ENCODE measurements around the gene ASPDH. TPM values are rescaled to one million over a fixed set of nuclear protein-coding genes. Genes with fewer than 3 reads are reported as not detected.

The ASPDH gene
- total RNA-seq, 2 donors from 2014 or later: not detected

GRCh38 chr19:50518091-50519005 lies 4.6 kb upstream of the ASPDH start:
- intact Hi-C loops (cut with DNase I, micrococcal nuclease): no loop called here
- DNase-seq (no peak), ATAC-seq (no peak)

DNA sequence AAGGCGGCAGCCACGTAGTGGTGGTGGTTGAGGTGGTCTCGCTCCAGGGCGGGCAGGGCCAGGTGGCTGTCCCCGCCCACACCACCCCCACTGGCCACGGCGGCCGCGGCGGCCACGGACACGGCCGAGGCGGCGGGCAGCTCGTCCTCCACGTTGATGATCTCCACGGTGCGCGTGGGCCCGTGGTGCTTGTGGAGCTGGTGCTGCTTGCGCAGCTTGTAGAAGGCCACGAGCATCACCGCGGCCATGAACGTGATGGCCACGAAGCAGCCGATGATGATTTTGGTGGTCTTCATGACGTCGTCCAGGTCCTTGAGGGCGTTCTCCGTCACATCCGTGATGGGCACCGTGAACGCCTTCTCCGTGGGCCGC lies 4.0 kb upstream of the ASPDH start:
- no peak for ATAC-seq
- DNase-seq: no peak
- intact Hi-C loops (cut with DNase I, micrococcal nuclease): no loop called here

GRCh38 chr19:50516964-50517703 lies 3.4 kb upstream of the ASPDH start:
- no peak for DNase-seq
- intact Hi-C loops (cut with DNase I, micrococcal nuclease): no loop called here
- no peak for ATAC-seq

DNA sequence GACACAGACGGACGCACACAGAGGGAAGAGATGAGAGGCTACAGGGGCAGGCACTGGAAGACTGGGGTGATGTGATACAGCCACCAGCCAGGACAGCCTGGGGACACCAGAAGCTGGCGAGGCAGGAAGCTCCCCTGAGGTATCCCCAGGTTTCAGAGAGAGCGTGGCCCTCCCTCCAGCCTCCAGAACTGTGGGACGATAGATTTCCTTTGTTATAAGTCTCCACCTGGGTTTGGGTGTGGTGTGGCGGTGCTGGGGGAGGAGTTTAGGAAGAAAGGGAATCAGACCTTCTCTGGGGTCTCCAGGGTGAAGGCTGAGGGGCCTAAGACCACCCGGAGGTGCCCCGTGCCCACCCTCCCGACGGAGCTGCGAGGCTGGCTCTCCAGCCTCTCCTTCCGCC lies 2.7 kb upstream of the ASPDH start:
- intact Hi-C loops (cut with DNase I, micrococcal nuclease): no loop called here
- DNase-seq (no peak), ATAC-seq (no peak)

- intact Hi-C loops (cut with DNase I, micrococcal nuclease): no loop called here
- DNase-seq: no peak
- ATAC-seq: no peak
These were observed 1.5 kb upstream of the ASPDH start for GRCh38 chr19:50515168-50515561.

DNA sequence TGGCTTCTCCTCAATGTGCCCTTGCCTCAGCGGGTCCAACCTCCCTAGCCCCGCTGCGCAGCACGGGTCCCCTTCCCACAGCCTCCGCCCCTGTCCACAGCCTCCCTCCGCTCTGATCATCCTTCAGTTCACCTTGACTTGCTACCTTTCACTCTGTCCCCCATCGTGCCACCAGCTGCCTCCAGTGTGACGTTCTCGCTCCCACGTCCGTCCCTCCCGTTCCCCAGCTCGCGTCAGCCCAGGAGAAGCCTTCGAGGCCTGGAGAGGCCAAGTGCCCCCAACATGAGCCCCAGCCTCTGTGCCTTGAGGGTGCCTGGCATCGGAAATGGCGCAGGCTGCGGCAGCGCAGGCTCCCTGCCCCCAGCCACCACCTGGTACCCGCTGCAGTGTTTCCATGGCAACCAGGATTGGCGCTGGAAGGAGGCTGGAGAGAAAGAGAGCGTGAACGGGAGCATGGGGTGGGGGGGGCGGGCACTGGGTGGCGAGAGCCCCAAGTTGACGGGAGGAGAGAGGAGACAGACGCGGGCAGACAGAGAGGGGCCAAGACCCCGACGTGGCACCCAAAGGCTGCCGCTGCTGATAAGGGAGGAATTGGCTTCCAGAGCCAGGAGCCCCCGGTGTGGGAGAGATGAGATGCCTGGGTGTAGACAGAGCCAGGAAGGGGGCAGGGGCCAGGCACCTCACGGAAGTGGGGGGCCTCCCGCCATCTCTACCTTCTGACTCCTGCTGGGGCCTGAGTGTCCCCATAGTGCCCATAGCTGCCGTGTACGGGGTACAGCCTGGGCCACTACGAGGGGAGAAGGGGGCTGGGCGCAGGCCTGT lies 844 bp upstream of the ASPDH start:
- intact Hi-C loops (cut with DNase I, micrococcal nuclease): no loop called here

GRCh38 chr19:50512999-50513745 lies 541 bp downstream of the ASPDH start:
- intact Hi-C loops (cut with DNase I, micrococcal nuclease): no loop called here
- no peak for DNase-seq
- ATAC-seq: no peak

More for the DNA sequence above, 844 bp upstream of the ASPDH start:
- DNase-seq: no peak
- ATAC-seq: no peak

DNA sequence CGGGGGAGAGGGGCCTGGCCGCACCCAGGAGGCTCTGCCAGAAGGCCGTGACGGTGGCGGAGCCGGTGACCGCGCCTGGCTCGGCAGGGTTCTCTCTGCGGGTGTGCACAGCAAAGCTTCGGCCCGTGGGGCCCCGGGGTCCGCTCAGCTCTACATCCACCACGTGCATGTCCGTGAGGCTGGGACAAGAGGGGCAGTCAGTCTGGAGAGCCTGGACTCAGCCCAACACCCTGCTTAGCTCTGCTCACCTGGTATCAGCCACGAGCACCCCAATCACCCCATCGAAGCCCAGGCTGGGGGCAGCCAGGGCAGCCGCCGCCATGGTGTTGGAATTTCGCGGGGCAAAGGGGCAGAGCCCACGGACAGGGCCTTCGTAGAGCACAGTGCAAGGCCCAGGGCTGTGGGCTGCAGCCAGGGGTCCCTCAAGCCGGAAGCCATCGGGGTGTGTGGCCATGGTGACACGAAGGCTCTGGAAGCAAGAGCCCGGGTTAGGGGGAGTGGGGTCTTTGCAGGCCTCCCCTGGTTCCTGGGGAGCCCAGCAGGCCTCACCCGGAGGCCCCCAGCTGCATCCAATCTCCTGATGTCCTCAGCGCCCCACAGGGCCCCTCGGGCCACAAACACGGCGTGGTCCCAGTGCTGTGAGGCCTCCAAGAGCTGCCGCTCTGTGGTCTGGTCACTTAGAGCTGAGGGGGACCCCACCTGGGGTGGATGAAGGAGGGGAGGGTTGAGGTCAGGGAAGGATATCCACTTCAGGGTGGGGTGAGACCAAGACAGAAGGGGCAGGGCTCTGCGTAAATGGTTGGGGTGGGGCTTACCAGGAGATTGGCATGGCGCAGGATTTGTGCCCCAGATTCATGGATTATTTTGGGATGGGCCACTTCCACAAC lies 1.4 kb downstream of the ASPDH start:
- intact Hi-C loops (cut with DNase I, micrococcal nuclease): no loop called here
- no peak for ATAC-seq
- peak in 1 of 2 donors; percentile 38 for DNase-seq

- DNase-seq (peak; percentile 99), ATAC-seq (peak; percentile 88)
- intact Hi-C loops (cut with DNase I, micrococcal nuclease): no loop called here
These were observed 2.5 kb downstream of the ASPDH start, which contains the start of gene JOSD2 for GRCh38 chr19:50511069-50511822. JOSD2 (minus strand) TSS chr19:50511191; CDS start chr19:50510431, 760 bp downstream.

- intact Hi-C loops (cut with DNase I, micrococcal nuclease): no loop called here
- ATAC-seq (no peak), DNase-seq (no peak)
These were observed 3.0 kb downstream of the ASPDH start for GRCh38 chr19:50510700-50511068.

DNA sequence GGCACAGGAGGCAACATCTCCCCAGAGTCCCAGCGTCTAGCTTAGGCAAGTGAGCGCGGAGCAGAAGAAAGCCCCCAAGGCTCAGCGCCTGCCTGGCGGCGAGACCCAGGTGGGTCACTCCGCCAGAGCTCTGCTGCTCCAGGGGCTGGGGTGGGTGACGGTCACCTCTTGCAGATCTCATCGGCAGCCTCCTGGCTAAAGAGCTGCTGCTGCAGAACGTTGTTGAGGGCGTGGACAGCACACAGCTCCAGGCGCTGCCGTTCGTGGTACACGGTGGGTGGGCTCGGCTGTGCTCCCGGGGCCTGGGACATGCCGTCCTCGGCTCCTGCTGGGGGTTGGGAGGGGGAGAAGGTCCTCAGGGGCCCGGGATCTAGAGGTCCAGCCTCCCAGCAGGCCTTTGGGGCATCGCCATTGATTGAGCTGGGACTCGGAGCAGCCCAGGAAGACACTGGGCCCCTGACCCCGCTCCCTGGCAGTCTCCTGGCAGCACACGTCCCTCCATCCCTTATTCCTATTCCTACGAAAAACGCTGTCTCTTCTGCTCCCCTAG lies 3.5 kb downstream of the ASPDH start:
- DNase-seq (peak in 1 of 2 donors; percentile 42), ATAC-seq (no peak)
- intact Hi-C loops (cut with DNase I, micrococcal nuclease): no loop called here

- intact Hi-C loops (cut with DNase I, micrococcal nuclease): no loop called here
- DNase-seq: no peak
- no peak for ATAC-seq
These were observed 4.3 kb downstream of the ASPDH start for GRCh38 chr19:50509366-50509765.

DNA sequence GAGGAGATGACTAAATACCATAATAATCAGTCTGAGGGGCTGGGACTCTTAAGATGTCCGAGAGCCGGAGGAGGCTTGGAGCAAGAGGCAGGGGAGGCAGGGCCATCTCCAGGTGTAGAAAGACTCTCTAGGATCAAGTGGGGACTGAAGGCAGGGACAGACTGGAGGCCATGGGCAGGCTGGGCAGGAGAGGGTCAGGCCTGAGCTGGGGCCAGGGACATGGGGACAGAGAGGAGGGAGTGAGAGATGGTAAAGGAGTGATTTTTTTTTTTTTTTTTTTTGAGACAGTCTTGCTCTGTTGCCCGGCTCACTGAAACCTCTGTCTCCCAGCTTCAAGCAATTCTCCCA lies 4.9 kb downstream of the ASPDH start:
- DNase-seq (no peak), ATAC-seq (no peak)
- intact Hi-C loops (cut with DNase I, micrococcal nuclease): no loop called here

GRCh38 chr19:50507376-50507775 lies 6.3 kb downstream of the ASPDH start:
- DNase-seq (no peak), ATAC-seq (no peak)
- intact Hi-C loops (cut with DNase I, micrococcal nuclease): no loop called here

GRCh38 chr19:50506700-50507099 lies 7.0 kb downstream of the ASPDH start:
- intact Hi-C loops (cut with DNase I, micrococcal nuclease): no loop called here
- ATAC-seq: no peak
- DNase-seq: no peak

DNA sequence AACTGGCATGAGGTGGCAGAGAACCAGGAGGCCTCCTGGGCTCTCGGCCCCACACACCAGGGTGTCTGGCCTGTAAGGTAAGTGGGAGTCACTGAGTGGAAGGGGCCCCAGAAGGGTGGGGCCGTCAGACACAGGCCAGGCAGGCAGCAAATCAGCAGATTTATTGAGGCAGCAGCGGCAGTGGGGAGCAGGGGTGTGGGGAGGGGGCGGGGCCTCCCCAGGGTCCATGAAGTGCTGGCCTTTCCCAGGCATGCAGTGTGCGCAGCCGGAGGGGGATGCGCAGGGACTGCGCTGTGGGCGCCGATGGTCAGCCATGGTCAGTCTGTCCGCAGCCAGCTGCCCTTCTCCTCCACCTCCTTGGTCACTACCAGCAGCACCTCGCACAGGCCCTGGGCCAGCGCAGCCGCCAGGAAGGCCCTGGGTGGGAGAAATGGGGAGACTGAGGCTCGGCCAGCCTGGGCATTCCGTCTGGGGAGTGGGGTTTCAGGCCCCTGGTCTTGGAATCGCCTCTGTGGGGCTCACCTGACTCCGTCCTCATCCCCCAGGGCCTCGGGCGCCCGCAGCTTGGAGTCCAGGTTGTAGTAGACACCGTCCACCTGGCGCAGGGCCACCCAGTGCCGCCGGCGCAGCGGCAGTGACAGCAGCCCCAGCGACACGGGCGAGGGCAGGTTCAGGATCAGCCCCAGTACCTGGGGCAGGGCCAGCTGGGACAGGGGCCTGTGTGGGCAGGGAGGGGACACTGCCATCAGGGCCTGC lies 7.7 kb downstream of the ASPDH start:
- ATAC-seq (no peak), DNase-seq (no peak)
- intact Hi-C loops (cut with DNase I, micrococcal nuclease): no loop called here
